Measurements from ENCODE around the gene PPEF2. TPM values are rescaled to one million over a fixed set of nuclear protein-coding genes. Genes with fewer than 3 reads are reported as not detected.
A peak's percentile ranks its signal among the peaks of the same experiment; 100 is the strongest.

PPEF2 gene
- total and polyA plus RNA-seq, 10 of the 15 experiments (the other 5 are each of a cell fraction or from before 2014, with no cell fraction given), result not detected

GRCh38 chr4:75834095-75834771 lies 68.0 kb downstream of the PPEF2 start:
- ATAC-seq, result no peak
- 5% methylated on average over 1 of the region's 1 CpG for WGBS (ENCODE audit: insufficient coverage, insufficient replicate concordance, low lambda C conversion rate, missing lambda C conversion rate)

DNA sequence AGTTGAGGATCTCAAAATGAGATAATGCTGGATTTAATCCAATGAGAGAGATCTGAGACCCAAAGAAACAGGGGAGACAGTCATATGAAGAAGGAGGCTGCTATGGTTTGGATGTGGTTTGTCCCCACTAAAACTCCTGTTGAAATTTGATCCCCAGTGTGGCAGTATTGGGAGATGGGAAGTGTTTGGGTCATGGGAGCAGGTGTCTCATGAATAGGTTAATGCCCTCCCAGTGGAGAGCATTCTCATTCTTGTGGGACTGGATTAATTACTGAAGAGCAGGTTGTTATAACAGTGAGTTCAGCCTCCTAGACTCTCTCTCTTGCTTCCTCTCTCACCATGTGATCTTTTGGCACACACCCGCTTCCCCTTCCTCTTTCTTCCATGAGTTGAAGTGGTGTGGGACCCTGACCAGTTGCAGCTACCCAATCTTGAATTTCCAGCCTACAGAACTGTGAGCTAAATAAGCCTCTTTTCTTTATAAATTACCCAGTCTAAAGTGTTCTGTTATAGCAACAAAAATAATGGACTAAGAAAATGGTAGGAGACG lies 70.3 kb downstream of the PPEF2 start:
- DNase-seq (ENCODE audit: low read depth, low spot score), result no peak
- no TSS peak for BruUV-seq (replicated peaks)
- WGBS (ENCODE audit: insufficient coverage, insufficient replicate concordance, low lambda C conversion rate, missing lambda C conversion rate), result 18% methylated on average over 2 of the region's 2 CpGs
- no peak for TF ChIP-seq EGR1 (IDR thresholded peaks at IDR 0.05; ENCODE audit: borderline replicate concordance in 1 of 2, low read depth in 2 of 2, low read length in 2 of 2)
- no peak for TF ChIP-seq LARP7 (IDR thresholded peaks at IDR 0.05)
- no peak for TF ChIP-seq SUZ12 (IDR thresholded peaks at IDR 0.05; ENCODE audit: unreplicated experiment)
- no peak for TF ChIP-seq BCL11A (IDR thresholded peaks at IDR 0.05; ENCODE audit: low read depth, low read length)
- no peak for TF ChIP-seq NFYA (IDR thresholded peaks at IDR 0.05; ENCODE audit: borderline replicate concordance, low read depth, low read length)
- TF ChIP-seq ZNF217 (IDR thresholded peaks at IDR 0.05), result no peak
- no peak for TF ChIP-seq TCF3 (IDR thresholded peaks at IDR 0.05; ENCODE audit: borderline replicate concordance, insufficient read depth, low read depth, low read length)
- no peak for TF ChIP-seq CBX3 (IDR thresholded peaks at IDR 0.05; ENCODE audit: borderline replicate concordance, low read depth)
- TF ChIP-seq ZSCAN29 (IDR thresholded peaks at IDR 0.05), result no peak
- no peak for TF ChIP-seq WRNIP1 (IDR thresholded peaks at IDR 0.05; ENCODE audit: borderline replicate concordance, low read depth, low read length)
- no peak for TF ChIP-seq NFYB (IDR thresholded peaks at IDR 0.05; ENCODE audit: insufficient read depth, low read depth, low read length)
- TF ChIP-seq SRF (IDR thresholded peaks at IDR 0.05; ENCODE audit: low read depth in 2 of 2, low read length in 2 of 2), result no peak

More at GRCh38 chr4:75834095-75834771, 68.0 kb downstream of the PPEF2 start:
- in situ Hi-C loops (cut with MboI), result no loop called here
- H3K79me2 ChIP-seq (ENCODE audit: control insufficient read depth, insufficient read depth, low read length), result no peaks in the 10 kb centered on the region
- no peaks in the 10 kb centered on the region for H3K4me1 ChIP-seq (ENCODE audit: control insufficient read depth, insufficient read depth, low read length)
- no peaks in the 10 kb centered on the region for H4K20me1 ChIP-seq (ENCODE audit: control insufficient read depth, insufficient read depth)
- FAIRE-seq, result no peak
- H3K4me2 ChIP-seq (ENCODE audit: control insufficient read depth, insufficient read depth), result no peak overlapping the region
- H2AFZ ChIP-seq (ENCODE audit: control insufficient read depth, low read depth, low read length), result no peak overlapping the region
- intact Hi-C loops (cut with micrococcal nuclease; ENCODE audit: unreplicated experiment), result no loop called here
- TF ChIP-seq SMARCA5 (IDR thresholded peaks at IDR 0.05) (no peak), SP1 (IDR thresholded peaks at IDR 0.05; ENCODE audit: low read depth, low read length) (no peak), ASH2L (IDR thresholded peaks at IDR 0.05; ENCODE audit: borderline replicate concordance, low read depth) (no peak), SMC3 (IDR thresholded peaks at IDR 0.05; ENCODE audit: borderline replicate concordance, low read length) (no peak), YY1 (IDR thresholded peaks at IDR 0.05; ENCODE audit: low read depth, low read length) (0 out of 2 replicates have a peak, but pooled peaks have one; percentile 24)
- no peak overlapping the region for H3K27ac ChIP-seq (ENCODE audit: control insufficient read depth, insufficient read depth)
- CTCF ChIA-PET, result interaction anchor here (0.6 to 2.2 kb wide), 4 partner anchors 11 to 578 kb away, joined by 3 to 12 read pairs (median 4); no protein-coding TSS in a partner anchor
- POLR2A ChIA-PET, result no interaction called here
- SMC1A ChIA-PET (ENCODE audit: uncharacterized antibody, unreplicated experiment), result no interaction called here
- BruUV-seq (replicated peaks), result no TSS peak
- H3K4me3 ChIP-seq, result no peak overlapping the region
- H3K9me3 ChIP-seq (replicated peaks; ENCODE audit: control insufficient read depth, insufficient read depth, low read length), result no peaks in the 10 kb centered on the region
- no peaks in the 10 kb centered on the region for H3K27me3 ChIP-seq (replicated peaks in 1 of 2; ENCODE audit: control insufficient read depth in 2 of 2, insufficient read depth in 2 of 2, low read length in 1 of 2)
- no peak overlapping the region for H3K9ac ChIP-seq (ENCODE audit: control insufficient read depth, insufficient read depth, low read length)
- RAD21 ChIA-PET (ENCODE audit: unreplicated experiment), result interaction anchor here (0.6 kb wide), 1 partner anchor 93 kb away, joined by 3 read pairs; no protein-coding TSS in a partner anchor
- DNase-seq (ENCODE audit: low read depth, low spot score), result no peak
- no peaks in the 10 kb centered on the region for H3K36me3 ChIP-seq (ENCODE audit: control insufficient read depth in 2 of 2, insufficient read depth in 2 of 2, low read length in 1 of 2)

More for the DNA sequence above, 70.3 kb downstream of the PPEF2 start:
- CTCF ChIA-PET, result interaction anchor here (0.6 kb wide), 1 partner anchor 690 kb away, joined by 3 read pairs; no protein-coding TSS in a partner anchor
- FAIRE-seq (no peak), ATAC-seq (no peak)
- Histone ChIP-seq H3K4me2 (ENCODE audit: control insufficient read depth, insufficient read depth) (no peak overlapping the region), H3K4me1 (ENCODE audit: control insufficient read depth, insufficient read depth, low read length) (no peaks in the 10 kb centered on the region), H3K27ac (ENCODE audit: control insufficient read depth, insufficient read depth) (no peak overlapping the region), H4K20me1 (ENCODE audit: control insufficient read depth, insufficient read depth) (no peaks in the 10 kb centered on the region), H3K79me2 (ENCODE audit: control insufficient read depth, insufficient read depth, low read length) (no peaks in the 10 kb centered on the region), H3K9ac (ENCODE audit: control insufficient read depth, insufficient read depth, low read length) (no peak overlapping the region), H3K36me3 (ENCODE audit: control insufficient read depth in 2 of 2, insufficient read depth in 2 of 2, low read length in 1 of 2) (no peaks in the 10 kb centered on the region), H3K9me3 (replicated peaks; ENCODE audit: control insufficient read depth, insufficient read depth, low read length) (no peaks in the 10 kb centered on the region), H3K4me3 (no peak overlapping the region), H3K27me3 (replicated peaks in 1 of 2; ENCODE audit: control insufficient read depth in 2 of 2, insufficient read depth in 2 of 2, low read length in 1 of 2) (no peaks in the 10 kb centered on the region), H2AFZ (ENCODE audit: control insufficient read depth, low read depth, low read length) (no peak overlapping the region)
- intact Hi-C loops (cut with micrococcal nuclease; ENCODE audit: unreplicated experiment), result no loop called here
- RAD21 ChIA-PET (ENCODE audit: unreplicated experiment), result no interaction called here
- in situ Hi-C loops (cut with MboI), result no loop called here
- SMC1A ChIA-PET (ENCODE audit: uncharacterized antibody, unreplicated experiment), result no interaction called here
- POLR2A ChIA-PET, result no interaction called here

Measured in GM12878 (cell line).